Activated T-cell treated with anti-CD3 and anti-CD28 coated beads, Interleukin-2, amount 50 U/mL, for 24 hours (primary cell): ENCODE results near the gene PLA2G2F.

Experiments
- DNase-seq: peaks from one replicate; pipeline ENCODE4 v3.0.0-alpha.2; 2020
- H3K27ac Mint-ChIP-seq: 2 replicates; pipeline ENCODE4 v1.8.0; 2020; ENCODE audit warnings: mild to moderate bottlenecking, mixed read lengths
- H3K27me3 Mint-ChIP-seq: 2 replicates; pipeline ENCODE4 v1.8.0; 2020; ENCODE audit warnings: mixed read lengths
- H3K36me3 Mint-ChIP-seq: 2 replicates; pipeline ENCODE4 v1.8.0; 2020; ENCODE audit warnings: low read depth, mixed read lengths
- H3K4me1 Mint-ChIP-seq: 2 replicates; pipeline ENCODE4 v1.8.0; 2020; ENCODE audit warnings: low read depth, mixed read lengths
- H3K4me3 Mint-ChIP-seq: 2 replicates; pipeline ENCODE4 v1.8.0; 2020; ENCODE audit warnings: mild to moderate bottlenecking, moderate library complexity, mixed read lengths
- H3K9me3 Mint-ChIP-seq: 2 replicates; pipeline ENCODE4 v1.8.0; 2020; ENCODE audit warnings: mixed read lengths

The PLA2G2F gene

DNA sequence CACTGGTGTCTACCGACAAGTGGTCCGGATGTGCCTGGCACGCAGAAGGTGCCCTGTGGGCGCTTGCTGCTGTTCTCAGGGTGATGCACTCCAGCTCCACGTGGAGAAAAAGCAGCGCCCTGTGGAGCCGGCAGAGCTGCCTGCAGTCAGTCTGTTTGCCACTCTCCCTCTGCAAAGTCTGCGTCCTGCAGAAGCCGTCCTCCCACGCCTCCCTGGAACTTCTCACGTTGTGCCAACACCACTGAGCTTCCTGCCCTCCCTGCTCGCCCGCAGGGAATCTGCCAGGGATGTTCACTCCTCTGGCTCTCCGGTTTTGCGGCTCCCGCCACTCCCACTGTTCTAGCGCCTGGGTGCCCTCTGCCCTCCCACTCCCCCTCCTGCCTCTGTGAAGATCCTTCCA, 26.9 kb downstream of the PLA2G2F start:
- H3K27me3 Mint-ChIP-seq = no peaks in the 10 kb centered on the region
- peaks cover under 1% of the 10 kb centered on the region for H3K4me1 Mint-ChIP-seq
- H3K4me3 Mint-ChIP-seq = no peak overlapping the region
- no peak for DNase-seq
- H3K27ac Mint-ChIP-seq = no peak overlapping the region
- peaks cover 22% of the 10 kb centered on the region for H3K9me3 Mint-ChIP-seq
- peaks cover 2% of the 10 kb centered on the region for H3K36me3 Mint-ChIP-seq

DNA sequence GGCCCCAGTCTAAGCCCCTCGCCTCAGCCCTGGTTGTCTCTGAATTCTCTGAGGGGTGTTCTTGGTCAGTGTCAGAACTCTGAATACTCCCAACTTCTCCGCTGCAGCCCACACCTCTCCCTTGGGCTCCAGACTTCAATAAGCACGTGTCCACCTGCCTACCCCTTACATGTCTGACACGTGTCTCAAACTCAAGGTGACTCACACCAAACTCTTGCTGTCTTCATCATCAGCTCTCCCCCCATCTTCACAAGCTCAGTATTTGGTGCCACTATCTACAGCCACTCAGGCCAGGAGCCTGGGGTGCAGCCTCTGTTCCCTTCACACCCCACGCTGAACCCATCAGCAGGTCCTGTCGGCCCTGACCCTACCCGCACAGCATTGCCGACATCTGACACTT, 28.0 kb downstream of the PLA2G2F start:
- no peak for DNase-seq
- Mint-ChIP-seq H3K27ac (no peak overlapping the region), H3K4me3 (no peak overlapping the region), H3K36me3 (no peaks in the 10 kb centered on the region), H3K9me3 (peaks cover 17% of the 10 kb centered on the region), H3K27me3 (no peaks in the 10 kb centered on the region), H3K4me1 (peaks cover 8% of the 10 kb centered on the region)

DNA sequence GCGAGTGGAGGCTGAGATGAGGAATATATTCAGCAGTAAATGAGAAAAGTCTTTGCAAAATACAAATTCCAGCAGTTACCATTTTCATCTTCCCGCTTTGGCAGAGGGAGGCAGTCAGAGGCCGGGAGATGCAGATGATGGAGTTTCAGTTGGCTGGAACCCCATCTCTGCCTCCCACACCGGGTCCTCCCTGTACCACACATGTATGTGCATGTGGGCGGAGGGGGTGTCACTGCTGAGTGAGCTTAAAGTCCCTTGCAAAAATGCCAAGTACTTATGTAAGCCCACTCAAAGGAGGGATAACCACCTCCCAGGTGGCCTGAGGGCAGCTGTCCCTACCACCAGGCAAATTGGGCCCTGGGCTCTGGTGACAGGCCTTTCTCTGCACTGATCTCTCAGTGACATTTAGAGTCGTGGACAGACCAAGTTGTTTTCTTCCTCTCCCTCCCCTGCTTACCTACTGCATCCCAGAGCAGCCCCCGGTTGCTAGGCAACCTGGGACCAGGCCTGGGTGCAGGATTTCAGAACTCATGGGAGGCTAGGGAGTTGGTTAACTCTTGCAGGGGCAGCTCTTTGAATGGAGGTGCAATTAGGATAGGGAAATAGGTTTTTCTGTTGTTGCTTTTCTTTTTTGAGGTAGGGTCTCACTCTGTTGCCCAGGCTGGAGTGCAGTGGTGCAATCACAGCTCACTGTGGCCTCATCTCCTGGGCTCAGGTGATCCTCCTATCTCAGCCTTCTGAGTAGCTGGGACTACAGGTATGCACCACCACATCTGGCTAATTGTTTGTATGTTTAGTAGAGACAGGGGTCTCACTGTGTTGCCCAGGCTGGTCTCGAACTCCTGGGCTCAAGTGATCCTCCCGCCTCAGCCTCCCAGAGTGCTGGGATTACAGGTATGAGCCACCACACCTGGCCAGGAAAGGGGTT, 29.7 kb downstream of the PLA2G2F start:
- no peak overlapping the region for H3K4me3 Mint-ChIP-seq
- no peaks in the 10 kb centered on the region for H3K27me3 Mint-ChIP-seq
- no peaks in the 10 kb centered on the region for H3K36me3 Mint-ChIP-seq
- peaks cover 11% of the 10 kb centered on the region for H3K4me1 Mint-ChIP-seq
- peaks cover 6% of the 10 kb centered on the region for H3K9me3 Mint-ChIP-seq
- DNase-seq = no peak
- no peak overlapping the region for H3K27ac Mint-ChIP-seq

DNA sequence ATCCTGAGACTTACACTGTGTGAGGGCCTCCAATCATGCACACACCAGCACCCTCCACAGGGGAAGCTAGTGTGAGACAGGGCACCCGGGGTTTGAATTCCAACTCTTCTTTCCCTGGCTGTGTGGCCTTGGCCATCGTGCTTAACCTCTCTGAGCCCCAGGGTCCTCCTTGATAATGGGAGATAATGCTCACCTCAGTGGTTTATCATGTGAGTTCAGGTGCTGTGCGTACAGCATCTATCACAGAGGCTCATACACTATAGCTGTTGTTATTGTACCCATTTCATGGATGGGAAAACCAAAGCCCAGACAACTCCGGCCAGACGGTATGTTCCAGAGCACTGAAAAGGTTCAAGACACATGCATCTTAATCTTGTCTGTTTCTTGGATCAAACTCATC, 30.8 kb downstream of the PLA2G2F start:
- H3K9me3 Mint-ChIP-seq = peaks cover 4% of the 10 kb centered on the region
- H3K27ac Mint-ChIP-seq = no peak overlapping the region
- DNase-seq = no peak
- no peaks in the 10 kb centered on the region for H3K36me3 Mint-ChIP-seq
- no peak overlapping the region for H3K4me3 Mint-ChIP-seq
- peaks cover 15% of the 10 kb centered on the region for H3K4me1 Mint-ChIP-seq
- no peaks in the 10 kb centered on the region for H3K27me3 Mint-ChIP-seq

DNA sequence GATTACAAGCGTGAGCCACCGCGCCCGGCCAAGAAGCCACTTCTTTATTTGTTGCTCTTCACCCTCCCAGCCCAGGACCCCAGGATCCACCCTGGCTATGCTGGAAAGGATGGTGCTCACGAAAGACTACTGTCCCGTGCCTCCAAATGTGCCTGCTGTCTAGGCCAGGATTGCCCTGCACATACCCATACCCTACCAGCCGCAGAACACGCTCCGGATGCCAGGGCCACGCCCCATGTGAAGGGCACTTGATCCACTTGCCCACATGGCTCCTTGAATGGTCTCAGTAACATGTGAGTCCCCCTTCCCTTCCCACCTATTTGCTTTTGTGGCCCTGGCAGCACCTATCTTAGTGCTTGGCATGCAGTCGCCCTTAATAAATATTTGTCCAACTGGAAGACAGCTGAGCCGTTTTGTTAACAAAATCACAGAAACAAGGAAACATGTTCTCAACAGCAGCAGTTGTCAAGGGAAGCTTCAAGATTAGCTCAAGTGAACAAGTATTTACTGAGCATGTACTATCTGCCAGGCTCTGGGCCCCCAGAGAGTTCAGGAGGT, 33.0 kb downstream of the PLA2G2F start:
- H3K27me3 Mint-ChIP-seq = no peaks in the 10 kb centered on the region
- no peak for DNase-seq
- H3K4me3 Mint-ChIP-seq = no peak overlapping the region
- no peak overlapping the region for H3K27ac Mint-ChIP-seq
- no peaks in the 10 kb centered on the region for H3K9me3 Mint-ChIP-seq
- H3K4me1 Mint-ChIP-seq = peaks cover 24% of the 10 kb centered on the region
- H3K36me3 Mint-ChIP-seq = no peaks in the 10 kb centered on the region

DNA sequence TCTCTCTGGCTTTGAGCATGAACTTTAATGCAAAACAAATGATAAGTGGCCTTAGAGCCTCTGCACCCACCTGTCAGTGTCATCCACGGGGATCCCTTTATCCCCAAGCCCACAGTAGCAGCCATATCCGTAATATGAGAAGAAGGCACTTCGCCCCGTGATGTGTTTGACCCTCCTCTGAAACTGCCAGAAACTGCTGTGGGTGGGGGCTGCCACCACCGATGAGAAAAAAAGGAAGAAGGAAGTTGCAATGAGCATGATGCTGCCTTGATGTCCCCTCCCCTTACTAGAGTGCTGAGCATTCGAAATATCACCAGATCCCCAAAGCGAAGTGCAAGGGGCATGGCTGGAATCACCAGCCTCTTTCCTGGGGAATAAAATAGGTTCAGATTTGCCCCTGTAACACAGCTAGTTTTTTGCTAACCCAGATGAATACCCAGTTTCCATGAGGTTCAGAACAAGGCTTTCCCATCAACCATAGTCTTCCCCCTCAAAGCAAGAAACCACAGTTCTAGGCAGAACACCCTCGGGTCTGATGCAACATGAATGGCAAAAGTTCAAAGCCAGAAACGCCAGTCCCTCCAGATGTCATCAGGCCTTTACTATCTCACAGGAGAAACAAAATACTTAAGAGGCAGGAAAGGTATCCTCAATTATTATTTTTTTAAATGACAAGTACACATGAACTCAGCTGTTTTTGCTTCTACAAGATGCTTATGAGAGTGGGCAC, 36.0 kb downstream of the PLA2G2F start:
- Mint-ChIP-seq H3K27me3 (no peaks in the 10 kb centered on the region), H3K4me1 (peaks cover 24% of the 10 kb centered on the region), H3K4me3 (no peak overlapping the region), H3K27ac (peak overlapping the region; percentile 3), H3K9me3 (peaks cover 5% of the 10 kb centered on the region), H3K36me3 (no peaks in the 10 kb centered on the region)
- DNase-seq = no peak

DNA sequence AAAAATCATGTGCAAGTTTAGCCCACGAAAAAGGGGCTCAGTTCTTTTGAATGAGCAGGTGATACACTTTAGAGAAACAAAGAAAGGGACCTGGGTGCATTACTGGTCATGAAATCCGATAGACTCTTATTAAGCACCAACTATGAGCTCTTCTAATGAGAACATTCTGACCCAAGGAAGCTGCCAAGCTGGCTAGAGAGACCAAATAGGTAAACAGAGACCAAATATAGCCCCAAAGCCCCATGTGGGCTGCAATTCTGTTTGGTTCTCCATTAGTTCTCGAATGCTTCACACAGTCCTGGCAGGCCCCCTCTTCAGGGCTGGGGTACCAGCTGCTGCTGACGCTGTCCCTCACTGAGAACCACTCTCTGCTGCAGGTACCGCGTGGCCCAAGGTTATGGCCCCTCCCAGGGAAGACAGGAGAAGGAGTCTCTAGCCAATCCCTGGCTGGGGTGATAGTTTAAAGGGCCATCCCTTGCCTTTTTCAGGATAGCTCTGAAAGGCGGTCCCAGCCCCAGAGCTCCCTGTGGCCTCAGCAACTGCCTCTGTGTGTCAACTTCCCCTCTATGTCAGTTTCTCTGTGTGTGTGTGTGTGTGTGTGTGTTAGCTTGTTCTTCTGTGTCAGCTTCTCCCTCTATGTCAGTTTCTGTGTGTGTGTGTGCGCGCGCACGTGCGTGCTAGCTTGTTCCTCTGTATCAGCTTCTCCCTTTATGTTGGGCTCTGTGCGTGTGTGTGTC, 39.7 kb downstream of the PLA2G2F start:
- H3K4me3 Mint-ChIP-seq = no peak overlapping the region
- H3K9me3 Mint-ChIP-seq = peaks cover 7% of the 10 kb centered on the region
- DNase-seq = no peak
- no peaks in the 10 kb centered on the region for H3K36me3 Mint-ChIP-seq
- peaks cover 3% of the 10 kb centered on the region for H3K27me3 Mint-ChIP-seq
- H3K4me1 Mint-ChIP-seq = peaks cover 15% of the 10 kb centered on the region
- no peak overlapping the region for H3K27ac Mint-ChIP-seq

DNA sequence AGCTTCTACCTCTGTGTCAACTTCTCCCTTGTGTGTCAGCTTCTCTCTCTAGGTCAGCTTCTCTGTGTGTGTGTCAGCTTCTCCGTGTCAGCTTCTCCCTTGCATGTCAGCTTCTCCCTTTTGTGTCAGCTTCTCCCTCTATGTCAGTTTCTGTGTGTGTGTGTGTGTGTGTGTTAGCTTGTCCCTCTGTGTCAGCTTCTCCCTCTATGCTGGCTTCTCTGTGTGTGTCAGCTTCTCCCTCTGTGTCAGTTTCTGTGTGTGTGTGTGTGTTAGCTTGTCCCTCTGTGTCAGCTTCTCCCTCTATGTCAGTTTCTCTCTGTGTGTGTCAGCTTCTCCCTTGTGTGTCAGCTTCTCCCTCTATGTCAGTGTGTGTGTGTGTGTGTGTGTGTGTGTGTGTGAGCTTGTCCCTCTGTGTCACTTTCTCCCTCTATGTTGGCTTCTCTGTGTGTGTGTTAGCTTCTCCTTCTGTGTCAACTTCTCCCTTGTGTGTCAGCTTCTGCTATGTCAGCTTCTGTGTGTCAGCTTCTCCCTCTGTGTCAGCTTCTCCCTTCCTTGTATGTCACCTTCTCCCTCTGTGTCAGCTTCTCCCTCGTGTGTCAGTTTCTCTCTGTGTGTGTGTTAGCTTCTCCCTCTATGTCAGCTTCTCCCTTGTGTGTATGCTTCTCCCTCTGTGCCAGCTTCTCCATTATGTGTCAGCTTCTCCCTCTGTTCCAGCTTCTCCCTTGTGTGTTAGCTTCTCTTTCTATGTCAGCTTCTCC, 40.4 kb downstream of the PLA2G2F start:
- H3K9me3 Mint-ChIP-seq = peaks cover 7% of the 10 kb centered on the region
- DNase-seq = no peak
- peaks cover 22% of the 10 kb centered on the region for H3K4me1 Mint-ChIP-seq
- peaks cover 3% of the 10 kb centered on the region for H3K27me3 Mint-ChIP-seq
- H3K4me3 Mint-ChIP-seq = no peak overlapping the region
- no peak overlapping the region for H3K27ac Mint-ChIP-seq
- H3K36me3 Mint-ChIP-seq = no peaks in the 10 kb centered on the region

DNA sequence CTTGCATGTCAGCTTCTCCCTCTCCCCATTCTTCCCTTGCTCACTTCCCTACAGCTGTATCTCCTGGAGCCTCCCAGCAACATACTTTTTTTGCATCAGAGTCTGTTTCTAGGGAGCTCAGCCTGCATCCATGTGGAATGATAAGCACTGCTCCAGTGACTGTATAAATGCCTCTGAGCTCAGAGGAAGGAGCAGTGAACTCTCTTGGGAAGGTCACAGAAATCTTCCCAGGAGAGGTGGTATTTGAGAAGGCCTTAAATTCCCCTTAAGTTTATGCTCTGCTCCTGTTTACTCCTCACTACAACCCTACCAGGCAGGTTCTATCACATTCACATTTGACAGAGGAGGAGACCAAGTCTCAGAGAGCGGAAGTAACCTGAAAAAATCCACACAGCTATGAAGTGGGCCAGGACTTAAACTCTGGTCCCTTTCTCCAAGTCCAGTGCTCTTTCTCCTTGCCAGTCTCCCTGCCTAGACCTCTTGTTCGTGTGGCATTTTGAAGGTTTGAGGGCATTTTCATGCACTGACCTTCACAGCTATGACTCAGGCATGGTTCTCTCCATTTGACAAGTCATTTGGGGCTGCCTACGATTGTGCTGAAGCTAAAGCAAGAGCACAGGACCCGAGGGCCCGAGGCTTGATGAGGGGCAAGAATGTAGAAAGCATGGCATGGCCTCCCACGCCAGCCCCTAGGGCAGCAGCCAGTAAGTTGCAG, 41.2 kb downstream of the PLA2G2F start:
- no peak overlapping the region for H3K27ac Mint-ChIP-seq
- no peak overlapping the region for H3K4me3 Mint-ChIP-seq
- peaks cover 22% of the 10 kb centered on the region for H3K4me1 Mint-ChIP-seq
- H3K27me3 Mint-ChIP-seq = peaks cover 3% of the 10 kb centered on the region
- no peaks in the 10 kb centered on the region for H3K36me3 Mint-ChIP-seq
- no peak for DNase-seq
- H3K9me3 Mint-ChIP-seq = peaks cover 7% of the 10 kb centered on the region

DNA sequence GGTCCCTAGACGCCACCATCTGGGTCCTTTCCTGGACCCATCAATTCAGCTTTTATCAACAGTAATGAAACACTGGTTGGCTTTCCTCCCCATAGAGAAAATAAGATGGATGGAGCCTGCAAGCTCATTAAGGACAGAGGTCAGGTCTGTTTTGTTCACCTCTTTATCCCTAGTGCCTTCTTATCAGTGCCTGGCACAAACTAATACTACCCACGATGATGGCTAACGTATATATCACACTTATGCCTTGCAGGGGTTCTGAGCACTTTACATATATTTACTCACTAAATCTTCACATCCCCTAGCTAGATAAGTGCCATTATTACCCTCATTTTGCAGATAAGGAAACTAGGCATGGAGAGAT, 41.7 kb downstream of the PLA2G2F start:
- DNase-seq = no peak
- no peak overlapping the region for H3K4me3 Mint-ChIP-seq
- H3K27ac Mint-ChIP-seq = no peak overlapping the region
- no peaks in the 10 kb centered on the region for H3K36me3 Mint-ChIP-seq
- peaks cover 20% of the 10 kb centered on the region for H3K4me1 Mint-ChIP-seq
- H3K9me3 Mint-ChIP-seq = peaks cover 7% of the 10 kb centered on the region
- H3K27me3 Mint-ChIP-seq = peaks cover 3% of the 10 kb centered on the region

DNA sequence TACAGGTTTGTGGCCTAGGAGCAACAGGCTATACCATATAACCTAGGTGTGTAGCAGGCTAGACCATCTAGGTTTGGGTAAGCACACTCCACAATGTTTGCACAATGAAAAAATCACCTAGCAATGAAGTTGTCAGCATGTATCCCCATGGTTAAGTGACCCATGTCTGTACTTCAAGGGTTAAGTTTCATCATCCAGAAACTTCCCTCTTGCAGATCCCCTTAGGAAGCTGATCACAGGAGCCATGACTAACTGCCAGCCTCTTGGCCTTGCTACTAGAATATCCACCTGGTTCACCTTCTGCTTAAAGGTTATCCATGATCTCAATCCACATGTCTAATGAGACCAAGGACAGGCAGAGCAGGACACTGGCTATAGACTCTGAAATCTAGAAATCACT, 43.3 kb downstream of the PLA2G2F start:
- no peak overlapping the region for H3K27ac Mint-ChIP-seq
- H3K4me3 Mint-ChIP-seq = no peak overlapping the region
- peaks cover 33% of the 10 kb centered on the region for H3K4me1 Mint-ChIP-seq
- H3K27me3 Mint-ChIP-seq = peaks cover 3% of the 10 kb centered on the region
- no peaks in the 10 kb centered on the region for H3K36me3 Mint-ChIP-seq
- no peak for DNase-seq
- H3K9me3 Mint-ChIP-seq = peaks cover 7% of the 10 kb centered on the region

DNA sequence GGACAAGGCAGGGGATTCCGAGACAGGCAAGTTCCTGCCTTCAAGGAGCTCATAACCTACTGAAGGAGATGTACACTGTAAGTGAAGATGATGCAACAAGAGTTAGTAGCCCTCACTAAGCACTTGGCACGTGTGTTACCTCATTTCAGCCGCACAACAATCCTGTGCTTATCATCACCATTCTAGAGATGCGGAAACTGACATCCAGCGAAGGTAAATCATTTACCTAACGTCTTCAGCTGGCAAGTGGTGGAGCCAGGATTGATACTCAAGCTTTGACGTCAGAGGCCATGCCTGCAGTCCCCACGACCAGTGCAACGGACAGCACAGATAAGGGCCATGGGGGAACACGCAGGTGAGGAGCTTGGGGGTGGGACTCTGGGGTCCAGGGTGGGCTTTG, 43.9 kb downstream of the PLA2G2F start:
- H3K27ac Mint-ChIP-seq = no peak overlapping the region
- H3K9me3 Mint-ChIP-seq = peaks cover 7% of the 10 kb centered on the region
- no peak for DNase-seq
- peaks cover 3% of the 10 kb centered on the region for H3K27me3 Mint-ChIP-seq
- H3K4me1 Mint-ChIP-seq = peaks cover 39% of the 10 kb centered on the region
- H3K4me3 Mint-ChIP-seq = no peak overlapping the region
- H3K36me3 Mint-ChIP-seq = no peaks in the 10 kb centered on the region

DNA sequence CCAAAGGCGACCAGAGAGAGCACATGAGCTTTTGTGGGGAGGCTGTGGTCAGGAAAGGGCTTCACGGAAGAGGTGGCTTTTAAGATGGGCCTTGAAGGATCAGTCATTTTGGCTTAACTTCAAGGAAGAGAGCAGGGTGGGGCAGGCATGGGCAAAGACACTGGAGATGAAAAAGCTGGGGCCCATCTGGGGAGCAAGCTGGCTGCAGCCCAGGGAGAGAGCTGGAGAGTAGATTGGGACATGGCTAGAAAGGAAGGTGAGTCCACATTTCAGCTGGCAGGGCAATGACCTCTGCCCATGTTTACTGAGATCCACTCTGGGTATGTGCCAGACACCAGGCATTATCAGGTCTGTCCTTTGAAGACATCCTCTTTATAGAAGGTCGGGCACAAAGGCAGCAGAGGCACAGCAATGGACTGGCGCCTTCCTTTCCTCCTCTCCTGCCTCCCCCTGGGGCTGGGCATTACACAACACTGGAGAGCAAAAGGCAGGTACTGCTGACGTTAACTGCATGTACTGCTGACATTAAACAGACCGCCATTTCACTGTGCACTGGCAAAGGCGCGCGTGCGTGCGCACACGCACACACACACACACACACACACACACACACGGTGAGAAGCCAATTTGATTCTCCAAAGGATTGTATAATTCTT, 44.6 kb downstream of the PLA2G2F start:
- H3K4me3 Mint-ChIP-seq = no peak overlapping the region
- DNase-seq = no peak
- H3K27ac Mint-ChIP-seq = no peak overlapping the region
- H3K27me3 Mint-ChIP-seq = peaks cover 3% of the 10 kb centered on the region
- H3K36me3 Mint-ChIP-seq = no peaks in the 10 kb centered on the region
- peaks cover 7% of the 10 kb centered on the region for H3K9me3 Mint-ChIP-seq
- H3K4me1 Mint-ChIP-seq = peaks cover 46% of the 10 kb centered on the region
